Ovary (tissue), 9 donors: ENCODE results near the gene SP2. TPM values are rescaled to one million over a fixed set of nuclear protein-coding genes. Genes with fewer than 3 reads are reported as not detected.

Source experiments
- DNase-seq, 5 donors: peaks; one replicate each; pipeline ENCODE4 v3.0.0-alpha.2; 2019 to 2020
- H3K27ac ChIP-seq, 2 donors: fragments of 200-600 bp; one replicate each; pipeline versions ENCODE4 v1.5.1 to v1.8.0; 2019 to 2022
- H3K27me3 ChIP-seq: fragments of 200-600 bp; one replicate; pipeline ENCODE4 v1.8.0; 2022
- H3K36me3 ChIP-seq: fragments of 200-600 bp; sonication (generic); one replicate; pipeline ENCODE4 v1.5.1; 2019
- H3K4me1 ChIP-seq: one replicate; pipeline ENCODE4 v1.8.1; 2013; ENCODE audit warnings: mild to moderate bottlenecking, moderate library complexity; ENCODE audit not compliant: insufficient read depth
- H3K4me3 ChIP-seq: fragments of 200-600 bp; sonication (generic); one replicate; pipeline ENCODE4 v1.5.1; 2017
- H3K9me3 ChIP-seq, 2 donors: fragments of 200-600 bp in 1 of 2; sonication (generic) in 1 of 2; one replicate each; pipeline versions ENCODE4 v1.5.1 to v1.8.1; 2013 to 2019; ENCODE audit warnings: mild to moderate bottlenecking in 1 of 2, moderate library complexity in 1 of 2
- EP300 ChIP-seq: sonication (generic); formaldehyde crosslinking; IDR thresholded peaks from one replicate; pipeline ENCODE4 v1.6.1; 2017; ENCODE audit warnings: antibody characterized with exemption
- POLR2A ChIP-seq: fragments of 450-650 bp; IDR thresholded peaks from one replicate; pipeline ENCODE4 v1.6.1; 2017; ENCODE audit warnings: antibody characterized with exemption, mild to moderate bottlenecking, moderate library complexity
- WGBS, 3 donors: extraction: QIAGEN DNeasy Blood & Tissue Kit in 1 of 3; methylation state at CpG; one replicate each; pipeline versions ENCODE4 v1.1.5 to v1.1.7; 2013 to 2017; 5-methylcytosine and 5-hydroxymethylcytosine counted together
- intact Hi-C, 4 donors: fragments of 100-400 bp; cut with DNase I; formaldehyde crosslinking; loops; one replicate each; pipeline versions ENCODE4 v1.11.0 to v1.15.1; 2022 to 2023
- polyA plus RNA-seq, 2 donors: library from polyadenylated mRNA; stranded (reverse); fragments of 200-250 nt in 1 of 2; fragments of 350-450 nt in 1 of 2; fragmentation: Illumina TruSeq in 1 of 2; extraction: RNeasy Lipid Tissue Mini Kit (QIAGEN cat#74804) in 1 of 2; gene quantifications; one replicate each; pipeline ENCODE4 v1.2.3, GENCODE V29; 2013 to 2014
- total RNA-seq, 7 donors: library from RNA; depleted of rRNA in 2 of 7; stranded (reverse); fragments of >200 nt in 2 of 7; fragmentation: NEBNext Ultra II Directional in 3 of 7; extraction: Animal tissue kit (Norgen Biotek cat#: 25700) in 3 of 7; gene quantifications; one replicate each; pipeline versions ENCODE4 v1.1.0 to v1.2.4, GENCODE V29; 2016 to 2023
- TF ChIP-seq, protein P1 (sequence below), 3 donors: fragments of 450-650 bp in 2 of 3; fragments of 200-600 bp in 1 of 3; IDR thresholded peaks; one replicate each; pipeline versions ENCODE4 v1.5.1 to v1.8.0; 2016 to 2022; ENCODE audit warnings: antibody characterized with exemption in 3 of 3, mild to moderate bottlenecking in 1 of 3
- donor health status: DM: no; HTN: no; CAD: no; lungs with moderate emphysema.
- donor health status: DM: no; HTN: no; CAD: no.
- donor health status: Bipolar disorder and iron deficiency.
- donor health status: DM: yes; HTN: yes; CAD: no.
- donor health status: DM: no; HTN: no; CAD: no.
- donor health status: DM: yes; HTN: yes; CAD: no.

SP2 gene
- total and polyA plus RNA-seq, 9 donors, result 2.6 to 22.5 (median 14.7) TPM

DNA sequence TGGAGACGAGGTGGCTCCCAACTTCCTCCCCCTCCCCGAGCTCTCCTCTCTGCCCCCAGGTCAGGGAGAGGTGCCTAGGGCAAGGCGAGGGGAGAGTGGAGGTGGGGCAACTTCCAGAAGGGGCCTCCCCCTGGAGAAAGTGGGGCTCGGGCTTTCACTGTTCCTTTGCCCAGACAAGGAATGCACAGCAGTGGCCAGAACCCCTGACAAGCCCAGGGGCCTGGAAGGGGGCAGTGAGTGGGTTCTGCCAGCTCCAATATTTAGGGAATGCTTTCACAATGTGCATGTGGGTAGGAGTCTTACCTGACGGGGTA lies 11.7 kb upstream of the SP2 start:
- intact Hi-C loops, result loop anchor here in 2 of 4 donors (2.0 to 5.0 kb wide), 2 partner anchors 37 to 42 kb away; no protein-coding TSS in a partner anchor
- TF ChIP-seq, protein P1, sequence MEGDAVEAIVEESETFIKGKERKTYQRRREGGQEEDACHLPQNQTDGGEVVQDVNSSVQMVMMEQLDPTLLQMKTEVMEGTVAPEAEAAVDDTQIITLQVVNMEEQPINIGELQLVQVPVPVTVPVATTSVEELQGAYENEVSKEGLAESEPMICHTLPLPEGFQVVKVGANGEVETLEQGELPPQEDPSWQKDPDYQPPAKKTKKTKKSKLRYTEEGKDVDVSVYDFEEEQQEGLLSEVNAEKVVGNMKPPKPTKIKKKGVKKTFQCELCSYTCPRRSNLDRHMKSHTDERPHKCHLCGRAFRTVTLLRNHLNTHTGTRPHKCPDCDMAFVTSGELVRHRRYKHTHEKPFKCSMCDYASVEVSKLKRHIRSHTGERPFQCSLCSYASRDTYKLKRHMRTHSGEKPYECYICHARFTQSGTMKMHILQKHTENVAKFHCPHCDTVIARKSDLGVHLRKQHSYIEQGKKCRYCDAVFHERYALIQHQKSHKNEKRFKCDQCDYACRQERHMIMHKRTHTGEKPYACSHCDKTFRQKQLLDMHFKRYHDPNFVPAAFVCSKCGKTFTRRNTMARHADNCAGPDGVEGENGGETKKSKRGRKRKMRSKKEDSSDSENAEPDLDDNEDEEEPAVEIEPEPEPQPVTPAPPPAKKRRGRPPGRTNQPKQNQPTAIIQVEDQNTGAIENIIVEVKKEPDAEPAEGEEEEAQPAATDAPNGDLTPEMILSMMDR (IDR thresholded peaks at IDR 0.05), result no peak
- TF ChIP-seq POLR2A, result no peak
- TF ChIP-seq EP300, result no peak
- Histone ChIP-seq H3K27ac (peak overlapping the region in 1 of 2 donors; percentile 7), H3K4me3 (no peak overlapping the region), H3K9me3 (no peaks in the 10 kb centered on the region), H3K4me1 (no peaks in the 10 kb centered on the region), H3K27me3 (no peaks in the 10 kb centered on the region), H3K36me3 (no peaks in the 10 kb centered on the region)
- WGBS, 3 donors, result 29 to 31% (median 30%) methylated on average over 5 of the region's 5 CpGs
- no peak for DNase-seq

- H3K27ac ChIP-seq, result no peak overlapping the region
- peak in 1 of 5 donors; percentile 28 for DNase-seq
- WGBS, 3 donors, result 53 to 62% (median 59%) methylated on average over 11 of the region's 11 CpGs
- no peak overlapping the region for H3K4me3 ChIP-seq
- no peaks in the 10 kb centered on the region for H3K27me3 ChIP-seq
- intact Hi-C loops, result loop anchor here in 2 of 4 donors (2.0 to 5.0 kb wide), 2 partner anchors 38 to 42 kb away; no protein-coding TSS in a partner anchor
- no peaks in the 10 kb centered on the region for H3K9me3 ChIP-seq
- H3K4me1 ChIP-seq, result no peaks in the 10 kb centered on the region
- TF ChIP-seq, protein P1 (IDR thresholded peaks at IDR 0.05), result no peak
- no peak for TF ChIP-seq POLR2A
- no peaks in the 10 kb centered on the region for H3K36me3 ChIP-seq
These were observed 10.9 kb upstream of the SP2 start for GRCh38 chr17:47884905-47885730.

DNA sequence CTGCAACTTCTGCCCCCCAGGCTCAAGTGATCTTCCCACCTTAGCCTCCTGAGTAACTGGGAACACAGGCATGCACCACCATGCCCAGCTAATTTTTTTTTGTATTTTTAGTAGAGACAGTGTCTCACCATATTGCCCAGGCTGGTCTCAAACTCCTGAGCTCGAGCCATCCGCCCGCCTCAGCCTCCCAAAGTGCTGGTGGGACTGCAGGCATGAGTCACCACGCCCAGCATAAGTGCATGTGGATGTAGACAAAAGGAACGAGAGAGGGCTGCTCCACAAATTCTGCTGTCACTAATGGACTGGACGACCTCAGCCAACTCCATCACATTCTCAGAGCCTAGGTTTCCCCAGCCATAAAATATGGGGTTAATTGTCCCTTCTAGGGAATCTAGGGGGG lies 7.7 kb upstream of the SP2 start:
- Histone ChIP-seq H3K4me3 (no peak overlapping the region), H3K27me3 (no peaks in the 10 kb centered on the region), H3K4me1 (no peaks in the 10 kb centered on the region), H3K27ac (no peak overlapping the region), H3K36me3 (no peaks in the 10 kb centered on the region), H3K9me3 (no peaks in the 10 kb centered on the region)
- no peak for DNase-seq
- intact Hi-C loops, result no loop called here
- TF ChIP-seq, protein P1 (IDR thresholded peaks at IDR 0.05), result no peak
- TF ChIP-seq POLR2A, result no peak
- 74 to 81% (median 77%) methylated on average over 6 of the region's 6 CpGs for WGBS, 3 donors

- Histone ChIP-seq H3K27ac (no peak overlapping the region), H3K4me1 (no peaks in the 10 kb centered on the region), H3K9me3 (no peaks in the 10 kb centered on the region), H3K36me3 (no peaks in the 10 kb centered on the region), H3K27me3 (no peaks in the 10 kb centered on the region), H3K4me3 (no peak overlapping the region)
- intact Hi-C loops, result loop anchor here (1.0 to 10.0 kb wide), 4 partner anchors 43 to 55 kb away; partner anchors contain the start of genes PNPO (in 1 of the 4) and SCRN2 (in 1 of the 4)
- DNase-seq, result peak; percentile 84 to 92 (median 90)
- no peak for TF ChIP-seq EP300
- TF ChIP-seq, protein P1 (IDR thresholded peaks at IDR 0.05), result peak; percentile 86 to 94 (median 89)
- WGBS, 3 donors, result 32 to 38% (median 35%) methylated on average over 11 of the region's 11 CpGs
These were observed 6.1 kb upstream of the SP2 start for GRCh38 chr17:47889734-47890529.
